MCF 10A (cell line): ENCODE data around the gene PSMB1. TPM values are rescaled to one million over a fixed set of nuclear protein-coding genes. Genes with fewer than 3 reads are reported as not detected.

Source experiments
- BruUV-seq: library from RNA; stranded (reverse); fragments of 400-500 nt; replicated peaks from 2 replicates; lab custom pipeline; 2021; lab: Mats Ljungman, UMichigan
- CTCF ChIA-PET: fragments of 300-600 bp; sonication (Branson Sonifier 250); formaldehyde crosslinking; extraction: SDS; loops from one replicate; lab custom pipeline; 2021; ENCODE audit warnings: antibody characterized with exemption, inconsistent platforms; lab: Yijun Ruan, JAX
- POLR2A ChIA-PET: fragments of 300-600, 350-650 bp; sonication (Branson Sonifier 250); formaldehyde crosslinking; extraction: SDS; loops from one replicate; lab custom pipeline; 2020; ENCODE audit warnings: antibody characterized with exemption, inconsistent platforms; lab: Yijun Ruan, JAX
- DNase-seq: peaks from one replicate; pipeline ENCODE4 v3.0.0-alpha.2; 2018; ENCODE audit not compliant: unreplicated experiment
- H3K27ac Mint-ChIP-seq: one replicate; pipeline ENCODE4 v1.8.0; 2022; ENCODE audit warnings: mild to moderate bottlenecking, low read depth, mixed read lengths; ENCODE audit not compliant: unreplicated experiment
- H3K27me3 Mint-ChIP-seq: one replicate; pipeline ENCODE4 v1.8.0; 2022; ENCODE audit warnings: mixed read lengths; ENCODE audit not compliant: insufficient read depth, unreplicated experiment
- H3K36me3 Mint-ChIP-seq: one replicate; pipeline ENCODE4 v1.8.0; 2022; ENCODE audit warnings: mild to moderate bottlenecking, moderate library complexity, mixed read lengths; ENCODE audit not compliant: insufficient read depth, unreplicated experiment
- H3K4me1 Mint-ChIP-seq: one replicate; pipeline ENCODE4 v1.8.0; 2022; ENCODE audit warnings: mixed read lengths; ENCODE audit not compliant: insufficient read depth, unreplicated experiment
- H3K4me3 Mint-ChIP-seq: one replicate; pipeline ENCODE4 v1.8.0; 2022; ENCODE audit warnings: mild to moderate bottlenecking, moderate library complexity, mixed read lengths; ENCODE audit not compliant: unreplicated experiment
- H3K9me3 Mint-ChIP-seq: one replicate; pipeline ENCODE4 v1.8.0; 2022; ENCODE audit warnings: mixed read lengths; ENCODE audit not compliant: unreplicated experiment
- CTCF ChIP-seq: fragments of 200-600 bp; IDR thresholded peaks from one replicate; pipeline ENCODE4 v1.8.0; 2022; ENCODE audit warnings: antibody characterized with exemption, mild to moderate bottlenecking; ENCODE audit not compliant: unreplicated experiment
- intact Hi-C: fragments of 100-400 bp; cut with micrococcal nuclease; formaldehyde crosslinking; loops from 2 replicates; pipeline ENCODE4 v1.14.1; 2022
- total RNA-seq: library from RNA; stranded (reverse); gene quantifications from 2 replicates; pipeline ENCODE4 v1.2.3, GENCODE V29; 2022

Gene PSMB1
- total RNA-seq, 1 experiment from 2014 or later = 161 TPM

- POLR2A ChIA-PET = interaction anchor here (0.6 to 4.1 kb wide), 28 partner anchors 8 to 1655 kb away, joined by 3 to 78 read pairs (median 6); partner anchors contain the start of genes C6orf120, DYNLT2, ERMARD and FAM120B
- Mint-ChIP-seq H3K9me3 (no peaks in the 10 kb centered on the region), H3K36me3 (peaks cover 52% of the 10 kb centered on the region), H3K27ac (no peak overlapping the region), H3K27me3 (no peaks in the 10 kb centered on the region), H3K4me1 (peaks cover 35% of the 10 kb centered on the region), H3K4me3 (no peak overlapping the region)
- intact Hi-C loops = no loop called here
- TF ChIP-seq CTCF = no peak
- CTCF ChIA-PET = interaction anchor here (0.8 kb wide), 1 partner anchor 12 kb away, joined by 3 read pairs; no protein-coding TSS in a partner anchor
- no peak for DNase-seq
- no TSS peak for BruUV-seq
Observed at GRCh38 chr6:170553534-170554012, 466 bp upstream of the PSMB1 start.

GRCh38 chr6:170545405-170545804 is 7.7 kb downstream of the PSMB1 start:
- Mint-ChIP-seq H3K4me1 (peaks cover 22% of the 10 kb centered on the region), H3K9me3 (no peaks in the 10 kb centered on the region), H3K4me3 (no peak overlapping the region), H3K36me3 (peaks cover 94% of the 10 kb centered on the region), H3K27me3 (no peaks in the 10 kb centered on the region), H3K27ac (no peak overlapping the region)
- no peak for TF ChIP-seq CTCF
- DNase-seq = no peak
- ChIA-PET CTCF (no interaction called here), POLR2A (interaction anchor here (1.5 kb wide), 1 partner anchor 9 kb away, joined by 8 read pairs; the partner anchor contains the start of gene TBP)
- intact Hi-C loops = no loop called here
- no TSS peak for BruUV-seq

GRCh38 chr6:170542031-170542719 is 10.9 kb downstream of the PSMB1 start:
- peaks cover 96% of the 10 kb centered on the region for H3K36me3 Mint-ChIP-seq
- intact Hi-C loops = no loop called here
- POLR2A ChIA-PET = interaction anchor here (0.6 to 5.5 kb wide), 3 partner anchors 11 to 1200 kb away, joined by 4 to 61 read pairs (median 5); partner anchors contain the start of genes PSMB1 and TBP

More at GRCh38 chr6:170542031-170542719, 10.9 kb downstream of the PSMB1 start:
- BruUV-seq = no TSS peak
- Mint-ChIP-seq H3K4me1 (no peaks in the 10 kb centered on the region), H3K4me3 (no peak overlapping the region), H3K27ac (no peak overlapping the region), H3K27me3 (no peaks in the 10 kb centered on the region), H3K9me3 (no peaks in the 10 kb centered on the region)
- CTCF ChIA-PET = interaction anchor here (0.6 to 5.4 kb wide), 3 partner anchors 12 to 28 kb away, joined by 3 to 30 read pairs (median 3); no protein-coding TSS in a partner anchor
- DNase-seq = no peak
- no peak for TF ChIP-seq CTCF
